Stimulated activated CD4-positive, alpha-beta T cell treated with anti-CD3 and anti-CD28 coated beads, Interleukin-15, amount 100 ng/mL, for 24 hours (primary cell): ENCODE measurements around the gene PDE4D.
"Not testable (repeated sequence)": the region's sequence is repeated elsewhere in the genome, so short reads cannot be mapped to it uniquely, and the experiment has no call there.

Source experiments
- DNase-seq: peaks from one replicate; pipeline ENCODE4 v3.0.0-alpha.2; 2020

Gene PDE4D

GRCh38 chr5:59016925-59017324 lies 876.6 kb downstream of the PDE4D start:
- no peak for DNase-seq

GRCh38 chr5:59008816-59009473 lies 884.6 kb downstream of the PDE4D start:
- DNase-seq = no peak

DNA sequence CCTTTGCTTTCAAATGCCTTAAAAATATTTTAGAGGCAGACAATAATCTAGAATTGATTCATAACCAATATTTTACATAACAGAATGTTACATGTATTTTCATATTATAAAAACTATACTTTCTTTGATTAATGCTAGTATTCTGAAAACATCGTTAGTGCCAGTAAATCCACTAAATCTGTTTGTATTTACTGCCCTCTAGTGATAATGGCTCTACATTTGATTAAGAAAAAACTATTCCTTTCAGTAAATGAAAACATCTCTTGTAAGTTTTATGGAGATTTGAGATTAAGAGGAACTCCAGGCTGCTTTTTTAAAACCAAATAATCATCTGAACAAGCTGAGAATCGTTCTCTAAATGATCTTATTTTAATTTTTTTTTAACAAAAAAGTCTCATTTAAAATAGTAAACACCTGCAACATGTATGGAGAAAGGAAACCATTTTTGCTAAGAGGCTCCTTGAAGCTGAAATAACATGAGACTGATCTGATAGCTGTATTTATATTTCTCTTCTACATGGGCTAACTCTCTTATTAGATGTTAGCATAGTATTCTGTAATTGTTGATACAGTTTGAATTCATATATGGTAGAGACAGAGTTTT lies 886.0 kb downstream of the PDE4D start:
- DNase-seq = no peak

GRCh38 chr5:59005934-59006701 lies 887.4 kb downstream of the PDE4D start:
- no peak for DNase-seq

DNA sequence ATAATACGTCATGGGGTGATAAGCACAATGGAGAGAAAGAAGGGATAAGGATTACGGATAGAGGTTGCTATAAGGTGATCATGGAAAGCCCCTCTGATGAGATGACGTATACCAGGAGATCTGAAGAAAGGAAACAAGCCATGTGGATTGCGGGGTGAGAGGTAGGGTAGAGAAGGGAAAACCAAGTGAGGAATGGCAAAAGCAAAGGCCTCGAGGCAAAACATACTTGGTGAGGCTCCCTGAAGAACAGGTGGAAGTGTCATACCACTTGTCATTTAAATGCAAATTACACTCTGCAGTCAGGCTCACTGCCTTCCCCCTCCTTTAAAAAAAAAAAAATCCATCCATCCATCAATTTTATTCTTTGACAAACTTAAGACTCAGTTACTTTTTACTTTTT lies 889.9 kb downstream of the PDE4D start:
- DNase-seq = no peak

- no peak for DNase-seq
These were observed 890.4 kb downstream of the PDE4D start for GRCh38 chr5:59003124-59003523.

GRCh38 chr5:59002162-59002825 lies 891.2 kb downstream of the PDE4D start:
- DNase-seq = no peak

DNA sequence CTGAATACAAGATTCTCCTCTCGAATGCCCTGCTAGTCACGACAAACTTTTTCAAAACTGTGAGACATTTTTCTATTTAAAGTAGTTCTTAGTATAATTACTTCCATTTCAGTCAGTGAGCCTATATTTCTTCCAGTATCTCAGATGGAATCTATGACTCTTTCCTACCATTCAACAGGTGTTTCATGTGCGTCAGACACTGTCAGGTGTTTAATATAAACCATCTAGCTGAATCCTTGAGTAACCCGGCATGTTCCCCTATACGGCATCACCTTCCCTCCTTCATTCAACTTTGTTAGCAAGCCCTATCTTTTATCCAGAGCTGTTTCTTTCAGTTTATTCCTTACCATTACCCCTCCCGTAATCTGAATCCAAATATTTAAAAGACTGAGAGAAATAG lies 891.8 kb downstream of the PDE4D start:
- no peak for DNase-seq

- no peak for DNase-seq
These were observed 892.4 kb downstream of the PDE4D start for GRCh38 chr5:59001154-59001553.

GRCh38 chr5:59000211-59000610 lies 893.3 kb downstream of the PDE4D start:
- DNase-seq = no peak

GRCh38 chr5:58999804-59000203 lies 893.7 kb downstream of the PDE4D start:
- DNase-seq = no peak

- DNase-seq = no peak
These were observed 895.0 kb downstream of the PDE4D start for GRCh38 chr5:58998544-58998943.

- not testable (repeated sequence) for DNase-seq
These were observed 897.7 kb downstream of the PDE4D start for GRCh38 chr5:58995779-58996178.

DNA sequence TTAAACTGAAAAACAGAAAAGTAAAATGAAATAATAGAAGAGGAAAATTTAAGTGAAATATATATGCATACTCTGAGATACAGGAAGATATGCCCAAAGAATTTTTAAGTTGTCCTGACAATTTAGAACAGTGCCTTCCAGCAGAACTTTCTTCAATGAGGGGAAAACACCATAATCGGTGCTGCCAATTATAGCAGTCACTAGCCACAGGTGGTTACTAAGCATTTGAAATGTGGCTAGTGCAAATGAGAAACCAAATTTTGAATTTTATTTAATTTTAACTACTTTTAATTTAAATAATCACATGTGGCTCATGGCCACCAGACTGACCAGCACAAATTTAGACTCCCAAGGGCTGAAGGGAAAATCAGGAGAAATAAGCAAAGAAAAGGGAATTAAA lies 900.1 kb downstream of the PDE4D start:
- no peak for DNase-seq

DNA sequence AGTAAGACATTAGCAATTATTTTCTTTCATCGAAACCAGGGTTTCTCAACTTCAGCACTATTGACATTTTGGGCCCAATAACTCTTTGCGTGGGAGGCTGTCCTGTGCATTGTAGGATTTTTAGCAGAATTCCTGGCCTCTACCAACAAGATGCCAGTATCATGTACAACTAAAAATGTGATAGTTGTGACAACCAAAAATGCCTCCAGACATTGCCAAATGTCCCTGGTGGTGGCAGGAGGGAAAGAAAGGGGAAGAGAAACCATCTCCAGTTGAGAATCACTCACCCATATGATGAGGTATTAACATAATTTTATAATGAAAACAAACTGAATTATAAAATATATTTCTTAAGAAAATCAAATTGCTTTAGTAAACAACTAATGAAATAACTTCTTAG lies 904.6 kb downstream of the PDE4D start:
- DNase-seq = no peak

- no peak for DNase-seq
These were observed 906.3 kb downstream of the PDE4D start for GRCh38 chr5:58987193-58987592.

DNA sequence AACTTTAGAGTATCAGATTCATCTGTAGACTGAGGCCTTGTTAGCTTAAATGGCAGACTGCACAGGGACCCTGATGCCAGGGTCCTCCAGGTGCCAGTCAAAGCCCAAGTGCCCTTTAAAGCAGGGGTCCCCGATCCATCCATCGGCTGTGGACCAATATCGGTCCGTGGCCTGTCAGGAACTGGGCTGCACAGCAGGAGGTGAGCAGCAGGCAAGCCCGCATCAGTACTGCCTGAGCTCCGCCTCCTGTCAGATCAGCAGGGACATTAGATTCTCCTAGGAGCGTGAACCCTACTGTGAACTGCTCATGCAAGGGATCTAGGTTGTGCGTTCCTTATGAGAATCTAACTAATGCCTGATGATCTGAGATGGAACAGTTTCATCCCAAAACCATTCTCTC lies 907.2 kb downstream of the PDE4D start:
- DNase-seq = no peak

DNA sequence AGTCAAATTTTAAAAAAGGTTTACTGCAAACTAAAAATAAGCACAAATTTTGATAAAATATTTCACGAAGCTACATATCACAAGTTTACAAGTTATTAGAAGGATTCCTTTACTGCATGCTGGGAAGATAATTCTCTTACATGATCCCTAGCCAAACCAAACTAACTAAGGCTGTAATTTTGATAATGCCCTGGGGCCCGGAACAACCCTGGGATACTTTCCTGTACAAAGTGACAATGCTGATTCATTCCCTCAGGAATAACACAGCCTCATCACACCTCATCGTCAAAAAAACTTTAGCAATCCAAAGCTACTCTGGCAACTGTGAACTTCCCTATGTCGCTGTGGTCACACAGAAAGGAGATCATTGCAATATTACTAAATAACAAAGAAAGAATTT lies 907.8 kb downstream of the PDE4D start:
- no peak for DNase-seq

DNA sequence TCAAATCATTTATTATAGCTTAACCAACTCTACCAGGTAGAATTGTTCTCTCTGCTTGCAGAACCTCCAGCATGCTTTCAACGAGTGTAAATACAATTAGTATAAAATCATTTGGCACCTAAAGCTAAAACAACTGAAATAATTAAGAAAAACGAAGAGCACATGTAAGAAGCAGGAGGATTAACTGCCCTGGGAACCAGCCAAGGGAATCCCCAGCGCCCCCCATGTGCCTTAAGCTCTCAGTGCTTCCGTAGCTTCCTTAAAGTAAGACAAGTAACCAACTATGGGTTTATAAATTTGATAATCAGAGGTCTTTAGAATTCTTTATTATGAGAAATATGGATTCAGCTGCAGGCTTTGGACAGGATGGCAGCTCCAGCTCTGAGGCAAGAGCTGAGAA lies 908.2 kb downstream of the PDE4D start:
- DNase-seq = no peak

DNA sequence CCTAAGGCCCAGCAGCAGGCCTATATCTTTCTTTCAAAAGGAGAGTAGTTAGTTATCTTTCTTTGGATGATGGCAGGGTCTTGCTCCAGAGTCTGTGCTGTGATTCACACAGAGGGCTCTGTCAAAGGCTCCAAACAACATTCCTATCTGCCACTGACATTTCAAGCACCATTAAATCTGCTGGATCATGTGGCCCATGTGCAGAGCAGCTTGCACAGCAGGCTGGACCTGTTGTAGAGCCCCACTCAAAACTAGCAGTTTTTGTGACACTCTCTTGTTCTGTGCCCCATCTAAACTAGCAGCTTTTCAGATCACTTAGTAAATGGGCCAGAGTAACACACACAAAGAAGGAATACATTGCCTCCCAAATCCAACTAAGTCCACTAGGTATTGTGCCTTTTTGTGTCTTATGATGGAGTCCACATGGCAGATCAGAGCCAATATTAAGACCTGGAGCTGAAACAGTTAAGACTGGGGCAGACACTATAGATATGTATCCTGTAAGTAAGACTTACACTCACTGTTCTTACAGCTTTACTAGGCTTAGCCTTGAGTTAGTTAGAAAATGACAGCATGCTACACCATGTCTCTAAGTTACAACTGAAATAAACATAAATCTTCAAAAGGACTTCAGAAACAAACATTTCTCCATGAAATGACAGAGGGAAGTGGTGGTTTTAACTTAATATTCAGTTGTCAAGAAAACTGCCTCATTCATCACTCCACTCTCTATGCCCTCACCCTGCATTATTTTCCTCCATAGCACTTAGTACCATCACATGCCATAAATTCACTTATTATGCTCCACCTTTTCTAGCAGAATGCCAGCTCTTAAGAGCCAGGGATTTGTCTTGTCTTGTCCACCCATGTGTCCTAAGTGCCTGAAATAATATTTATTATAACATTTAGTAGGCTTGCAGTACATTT lies 909.7 kb downstream of the PDE4D start:
- no peak for DNase-seq

- DNase-seq = no peak
These were observed 912.6 kb downstream of the PDE4D start for GRCh38 chr5:58980890-58981289.

- no peak for DNase-seq
These were observed 914.4 kb downstream of the PDE4D start for GRCh38 chr5:58979090-58979489.

DNA sequence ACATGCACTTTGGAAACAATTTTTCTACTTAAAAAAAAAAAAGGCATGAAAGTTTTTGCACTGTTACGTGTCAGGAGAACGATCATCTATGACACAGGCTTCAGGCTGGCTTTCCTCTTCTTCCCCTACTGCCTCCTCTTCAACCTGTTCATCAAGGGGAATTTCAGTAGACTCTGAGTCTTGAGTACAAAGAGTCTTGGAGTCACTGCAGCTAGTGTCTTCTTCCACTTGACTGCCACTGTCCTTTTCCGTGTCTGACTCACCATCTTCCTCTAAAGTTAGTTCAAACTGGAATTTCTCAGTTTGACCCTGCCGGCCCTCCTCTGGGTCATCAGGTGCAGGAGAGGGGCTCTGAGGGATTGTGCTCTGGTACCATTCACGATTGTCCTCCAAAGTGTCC lies 918.9 kb downstream of the PDE4D start:
- DNase-seq = no peak
